K562 (cell line): ENCODE measurements around the gene LGSN. TPM values are rescaled to one million over a fixed set of nuclear protein-coding genes. Genes with fewer than 3 reads are reported as not detected.

Experiments
- ATAC-seq: fragments of 200-7000 bp; cut with Tn5 transposase; 3 replicates; pipeline ENCODE4 v1.9.1; 2020; ENCODE audit warnings: moderate library complexity
- BruUV-seq: library from RNA; stranded (reverse); fragments of 400-500 nt; replicated peaks from 2 replicates; lab custom pipeline; 2021; lab: Mats Ljungman, UMichigan
- CTCF ChIA-PET: fragments of 300-600 bp; formaldehyde crosslinking; extraction: SDS; loops from one replicate; lab custom pipeline; 2021; ENCODE audit warnings: low intra/inter-chr PET ratio; lab: Yijun Ruan, JAX
- POLR2A ChIA-PET: fragments of 300-600, 350-650 bp; sonication (Branson Sonifier 250); formaldehyde crosslinking; extraction: SDS; loops from one replicate; lab custom pipeline; 2021; ENCODE audit warnings: antibody characterized with exemption, inconsistent platforms; lab: Yijun Ruan, JAX
- DNase-seq, 4 experiments: peaks; one replicate each; pipeline versions ENCODE4 v3.0.0 to v3.0.0-alpha.2; 2011 to 2018; ENCODE audit warnings: low spot score in 3 of 4, mixed read lengths in 3 of 4; ENCODE audit errors: extremely low read depth in 1 of 4
- FAIRE-seq: peaks from 2 replicates; lab custom pipeline; 2011; peaks lifted over from hg19 to GRCh38; lab: Jason Lieb, UNC
- H2AFZ ChIP-seq: 2 replicates; pipeline ENCODE4 v1.6.0; 2011; ENCODE audit warnings: low read depth, low read length, control low read depth, inconsistent platforms
- H3K27ac ChIP-seq: fragments of 200-600 bp; 3 replicates; pipeline ENCODE4 v1.8.0; 2011; ENCODE audit warnings: low read depth, mild to moderate bottlenecking, control low read depth, inconsistent platforms, low read length, moderate library complexity, mixed read lengths; ENCODE audit errors: extremely low read depth
- H3K27me3 ChIP-seq, 2 experiments: fragments of 300-600 bp in 1 of 2; 2 replicates in 1 of 2; 3 replicates in 1 of 2; pipeline versions ENCODE4 v1.6.0 to v1.8.0; 2011; ENCODE audit warnings: inconsistent platforms in 2 of 2, low read length in 2 of 2, mild to moderate bottlenecking in 1 of 2, mixed read lengths in 1 of 2, moderate library complexity in 1 of 2; ENCODE audit not compliant: control insufficient read depth in 2 of 2, insufficient read depth in 2 of 2
- H3K36me3 ChIP-seq: fragments of 300-600 bp; 3 replicates; pipeline ENCODE4 v1.8.0; 2011; ENCODE audit warnings: mild to moderate bottlenecking, low read length, inconsistent platforms; ENCODE audit not compliant: control insufficient read depth, insufficient read depth
- H3K4me1 ChIP-seq, 2 experiments: fragments of 200-600 bp in 1 of 2; replicated peaks in 1 of 2; 2 replicates in 1 of 2; 3 replicates in 1 of 2; pipeline versions ENCODE4 v1.5.1 to v1.8.0; 2011; ENCODE audit warnings: inconsistent platforms in 2 of 2, low read length in 2 of 2, mild to moderate bottlenecking in 1 of 2, mixed read lengths in 1 of 2, moderate library complexity in 1 of 2; ENCODE audit not compliant: control insufficient read depth in 2 of 2, insufficient read depth in 2 of 2
- H3K4me2 ChIP-seq: 2 replicates; pipeline ENCODE4 v1.6.1; 2011; ENCODE audit warnings: low read length, control low read depth, inconsistent platforms, mixed read lengths; ENCODE audit not compliant: insufficient read depth
- H3K4me3 ChIP-seq: fragments of 200-600 bp; sonication (generic), shearing (Covaris generic); 2 replicates; pipeline ENCODE4 v1.5.1; 2016; ENCODE audit warnings: control low read depth, inconsistent platforms
- H3K79me2 ChIP-seq: fragments of 200-600 bp; 3 replicates; pipeline ENCODE4 v1.8.0; 2011; ENCODE audit warnings: low read length, inconsistent platforms; ENCODE audit not compliant: control insufficient read depth, insufficient read depth
- H3K9ac ChIP-seq, 2 experiments: 2 replicates each; pipeline versions ENCODE4 v1.6.0 to v1.6.1; 2011; ENCODE audit warnings: low read depth in 2 of 2, low read length in 2 of 2, control low read depth in 1 of 2, inconsistent platforms in 1 of 2, mild to moderate bottlenecking in 1 of 2, mixed read lengths in 1 of 2; ENCODE audit not compliant: insufficient read depth in 1 of 2
- H3K9me1 ChIP-seq: one replicate; pipeline ENCODE4 v1.6.0; 2011; ENCODE audit warnings: inconsistent platforms, mild to moderate bottlenecking, low read length, moderate library complexity; ENCODE audit not compliant: control insufficient read depth, insufficient read depth
- H3K9me3 ChIP-seq: replicated peaks from 2 replicates; pipeline ENCODE4 v1.5.1; 2011; ENCODE audit warnings: low read depth, low read length, inconsistent platforms; ENCODE audit not compliant: control insufficient read depth, insufficient read depth
- H4K20me1 ChIP-seq: replicated peaks from 2 replicates; pipeline ENCODE4 v1.6.1; 2011; ENCODE audit warnings: low read length, inconsistent platforms, mixed read lengths; ENCODE audit not compliant: control insufficient read depth, insufficient read depth
- ATF2 ChIP-seq: sonication (generic); formaldehyde crosslinking; IDR thresholded peaks from 2 replicates; pipeline ENCODE4 v1.8.1; 2022; ENCODE audit warnings: missing genetic modification reagents
- CAMTA2 ChIP-seq: fragments of 250-450 bp; sonication (Bioruptor Pico); conservative IDR thresholded peaks from 2 replicates; pipeline ENCODE4 v1.5.1; 2022
- CBFB ChIP-seq: sonication (generic); formaldehyde crosslinking; IDR thresholded peaks from 2 replicates; pipeline ENCODE4 v1.4.0; 2020; ENCODE audit warnings: mild to moderate bottlenecking, missing genetic modification reagents
- FOXJ2 ChIP-seq: fragments of 200-800 bp; sonication (Bioruptor generic); IDR thresholded peaks from 2 replicates; pipeline ENCODE4 v1.6.1; 2016; ENCODE audit warnings: missing genetic modification characterization, missing compliant biosample characterization
- GTF2A2 ChIP-seq: IDR thresholded peaks from 2 replicates; pipeline ENCODE4 v1.6.1; 2016; ENCODE audit warnings: mild to moderate bottlenecking, missing genetic modification characterization, missing compliant biosample characterization
- NBN ChIP-seq: fragments of 450-650 bp; IDR thresholded peaks from 2 replicates; pipeline ENCODE4 v1.6.1; 2016; ENCODE audit warnings: low read depth, mild to moderate bottlenecking
- TCF7 ChIP-seq: sonication (generic); IDR thresholded peaks from 2 replicates; pipeline ENCODE4 v1.6.1; 2016; ENCODE audit warnings: antibody characterized with exemption, borderline replicate concordance
- TEAD2 ChIP-seq: fragments of 450-650 bp; IDR thresholded peaks from 2 replicates; pipeline ENCODE4 v1.6.1; 2016; ENCODE audit warnings: missing genetic modification characterization, control low read depth, missing compliant biosample characterization
- TSC22D4 ChIP-seq: fragments of 450-650 bp; IDR thresholded peaks from 2 replicates; pipeline ENCODE4 v1.6.1; 2016; ENCODE audit warnings: missing genetic modification characterization, missing biosample characterization, control low read depth
- UBTF ChIP-seq, 2 experiments: IDR thresholded peaks; 2 replicates each; pipeline ENCODE4 v1.6.1; 2012; ENCODE audit warnings: improper control_type of control experiment in 2 of 2, low read depth in 2 of 2, low read length in 2 of 2, borderline replicate concordance in 1 of 2
- ZKSCAN3 ChIP-seq: fragments of 250-450 bp; sonication (Bioruptor Pico); IDR thresholded peaks from 2 replicates; pipeline ENCODE4 v1.4.0; 2020
- ZNF217 ChIP-seq: sonication (generic); formaldehyde crosslinking; IDR thresholded peaks from 2 replicates; pipeline ENCODE4 v1.8.0; 2022; ENCODE audit warnings: mild to moderate bottlenecking, missing genetic modification reagents
- ZNF551 ChIP-seq: fragments of 250-450 bp; sonication (Bioruptor Pico); IDR thresholded peaks from 2 replicates; pipeline ENCODE4 v1.5.0; 2021; ENCODE audit warnings: mild to moderate bottlenecking, moderate library complexity
- ZNF655 ChIP-seq: fragments of 250-450 bp; sonication (Bioruptor Pico); IDR thresholded peaks from 2 replicates; pipeline ENCODE4 v1.5.0; 2021
- ZNF785 ChIP-seq: fragments of 250-450 bp; sonication (Bioruptor Pico); IDR thresholded peaks from 2 replicates; pipeline ENCODE4 v1.4.0; 2020; ENCODE audit warnings: mild to moderate bottlenecking
- WGBS: fragments of 100-300 bp; shearing (Covaris generic); methylation state at CpG from one replicate; pipeline ENCODE4 v1.1.6; 2016; ENCODE audit warnings: low coverage, mixed read lengths; ENCODE audit not compliant: insufficient coverage; ENCODE audit errors: missing lambda C conversion rate; 5-methylcytosine and 5-hydroxymethylcytosine counted together
- in situ Hi-C: fragments of 300-500 bp; cut with MboI; formaldehyde crosslinking; loops from 4 replicates; pipeline ENCODE4 v1.15.0; 2018; ENCODE audit warnings: inconsistent platforms, mixed read lengths
- intact Hi-C: fragments of 100-400 bp; cut with micrococcal nuclease; formaldehyde crosslinking; loops from 2 replicates; pipeline ENCODE4 v1.14.2; 2022
- polyA plus RNA-seq, 8 experiments: library from polyadenylated mRNA; depleted of rRNA in 4 of 8; stranded (reverse) in 5 of 8; unstranded in 3 of 8; fragments of >200 nt; fragmentation: Nextera tagmentation in 2 of 8; fragmentation: Illumina TruSeq in 1 of 8; extraction: Ambion mirVana in 2 of 8; extraction: Trizol in 1 of 8; gene quantifications; 2 replicates each; pipeline versions ENCODE4 v1.2.1 to v1.2.3, GENCODE V29; 2011 to 2014; ENCODE audit warnings: inconsistent platforms in 1 of 8, missing spikeins in 1 of 8
- total RNA-seq, 7 experiments: library from RNA; depleted of rRNA in 6 of 7; stranded (reverse); fragments of >200 nt in 6 of 7; fragmentation: Illumina TruSeq in 2 of 7; extraction: Trizol in 2 of 7; gene quantifications; 2 replicates each; pipeline versions ENCODE4 v1.2.1 to v1.2.3, GENCODE V29; 2011 to 2021; ENCODE audit warnings: low replicate concordance in 1 of 7
- TF ChIP-seq, protein P1 (sequence below): fragments of 250-450 bp; sonication (Bioruptor Pico); IDR thresholded peaks from 2 replicates; pipeline ENCODE4 v1.8.0; 2022; ENCODE audit warnings: moderate library complexity, mild to moderate bottlenecking, inconsistent platforms

The LGSN gene
- total and polyA plus RNA-seq, 9 of the 15 experiments (the other 6 are each of a cell fraction or from before 2014, with no cell fraction given), result 0.01 TPM; not detected in 8

DNA sequence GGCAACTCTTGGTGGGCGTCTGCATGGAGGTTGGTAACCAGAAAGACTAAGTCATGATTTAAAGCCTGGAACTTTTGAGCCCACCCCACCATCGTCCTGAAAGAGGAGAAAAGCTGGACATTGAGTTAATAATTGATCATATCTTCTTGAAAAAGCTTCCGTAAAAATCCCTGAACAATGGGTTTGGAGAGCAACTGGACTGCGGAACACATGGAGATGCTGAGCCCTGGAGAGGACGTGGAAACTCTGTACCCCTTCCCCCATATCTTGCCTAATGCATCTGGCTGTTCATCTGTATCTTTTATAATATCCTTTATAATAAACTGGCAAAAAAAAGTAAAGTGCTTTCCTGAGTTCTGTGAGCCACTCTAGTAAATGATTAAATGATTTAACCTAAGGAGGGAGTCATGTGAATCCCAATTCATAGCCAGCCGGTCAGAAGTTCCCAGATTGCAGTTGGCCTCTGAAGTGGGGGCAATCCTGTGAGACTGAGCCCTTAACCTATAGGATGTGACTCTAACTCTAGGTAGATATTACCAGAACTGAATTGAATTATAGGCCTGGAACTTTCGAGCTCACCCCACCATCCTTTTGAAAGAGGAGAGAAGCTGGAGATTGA is 26.5 kb upstream of the LGSN start:
- Histone ChIP-seq H2AFZ (no peak overlapping the region), H3K4me3 (no peak overlapping the region), H3K9me1 (no peaks in the 10 kb centered on the region), H3K27me3 (no peaks in the 10 kb centered on the region), H3K9me3 (no peaks in the 10 kb centered on the region), H4K20me1 (no peaks in the 10 kb centered on the region), H3K9ac (no peak overlapping the region), H3K27ac (no peak overlapping the region), H3K4me1 (no peaks in the 10 kb centered on the region), H3K4me2 (no peak overlapping the region), H3K36me3 (no peaks in the 10 kb centered on the region), H3K79me2 (no peaks in the 10 kb centered on the region)
- FAIRE-seq, result no peak
- in situ Hi-C loops, result no loop called here
- TF ChIP-seq GTF2A2 (tag) (no peak), CBFB (CRISPR knock-in tag) (no peak), ZNF655 (CRISPR knock-in tag) (no peak), ZNF785 (CRISPR knock-in tag) (no peak), TSC22D4 (tag) (no peak), ATF2 (CRISPR knock-in tag) (no peak), TEAD2 (tag) (no peak), ZNF217 (no peak), TCF7 (no peak), ZKSCAN3 (no peak), FOXJ2 (tag) (no peak), NBN (no peak), CAMTA2 (no peak), UBTF (IDR thresholded peaks at IDR 0.05; ENCODE audit: borderline replicate concordance in 1 of 2, low read depth in 2 of 2, low read length in 2 of 2) (no peak), ZNF551 (no peak)
- TF ChIP-seq, protein P1, sequence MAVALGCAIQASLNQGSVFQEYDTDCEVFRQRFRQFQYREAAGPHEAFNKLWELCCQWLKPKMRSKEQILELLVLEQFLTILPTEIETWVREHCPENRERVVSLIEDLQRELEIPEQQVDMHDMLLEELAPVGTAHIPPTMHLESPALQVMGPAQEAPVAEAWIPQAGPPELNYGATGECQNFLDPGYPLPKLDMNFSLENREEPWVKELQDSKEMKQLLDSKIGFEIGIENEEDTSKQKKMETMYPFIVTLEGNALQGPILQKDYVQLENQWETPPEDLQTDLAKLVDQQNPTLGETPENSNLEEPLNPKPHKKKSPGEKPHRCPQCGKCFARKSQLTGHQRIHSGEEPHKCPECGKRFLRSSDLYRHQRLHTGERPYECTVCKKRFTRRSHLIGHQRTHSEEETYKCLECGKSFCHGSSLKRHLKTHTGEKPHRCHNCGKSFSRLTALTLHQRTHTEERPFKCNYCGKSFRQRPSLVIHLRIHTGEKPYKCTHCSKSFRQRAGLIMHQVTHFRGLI (CRISPR knock-in tag), result no peak
- no peak for DNase-seq
- ChIA-PET CTCF (no interaction called here), POLR2A (no interaction called here)
- intact Hi-C loops, result no loop called here
- WGBS, result 0% methylated on average over 7 of the region's 7 CpGs
- BruUV-seq, result no TSS peak
- no peak for ATAC-seq
